Measurements from ENCODE around the gene FMNL1. TPM values are rescaled to one million over a fixed set of nuclear protein-coding genes. Genes with fewer than 3 reads are reported as not detected.

FMNL1 gene
- total and polyA plus RNA-seq, 10 of the 15 experiments (the other 5 are each of a cell fraction or from before 2014, with no cell fraction given): 3.3 to 108 (median 19.5) TPM

- no peak for DNase-seq (ENCODE audit: low read depth, low spot score)
- intact Hi-C loops (cut with micrococcal nuclease; ENCODE audit: unreplicated experiment): no loop called here
- in situ Hi-C loops (cut with MboI): no loop called here
- ChIA-PET RAD21 (ENCODE audit: unreplicated experiment) (interaction anchor here (0.8 to 10.1 kb wide), 7 partner anchors 10 to 154 kb away, joined by 3 to 225 read pairs (median 3); partner anchors contain the start of genes ACBD4, FMNL1 and MAP3K14), SMC1A (ENCODE audit: uncharacterized antibody, unreplicated experiment) (interaction anchor here (1.0 to 11.4 kb wide), 7 partner anchors 8 to 158 kb away, joined by 3 to 201 read pairs (median 5); no protein-coding TSS in a partner anchor), POLR2A (interaction anchor here (0.5 to 5.4 kb wide), 7 partner anchors 10 to 262 kb away, joined by 3 to 53 read pairs (median 7); partner anchors contain the start of genes FMNL1 and HEXIM2), CTCF (interaction anchor here (1.0 to 12.8 kb wide), 11 partner anchors 11 to 182 kb away, joined by 3 to 429 read pairs (median 4); partner anchors contain the start of genes ACBD4 and FMNL1)
- WGBS (ENCODE audit: insufficient coverage, insufficient replicate concordance, low lambda C conversion rate, missing lambda C conversion rate): 76% methylated on average over 12 of the region's 12 CpGs
- Histone ChIP-seq H3K9ac (ENCODE audit: control insufficient read depth, insufficient read depth, low read length) (no peak overlapping the region), H3K27ac (ENCODE audit: control insufficient read depth, insufficient read depth) (peak overlapping the region; percentile 46; the same call in 1 of the 2 replicates), H3K4me3 (no peak overlapping the region), H3K4me1 (ENCODE audit: control insufficient read depth, insufficient read depth, low read length) (peaks cover 46% of the 10 kb centered on the region), H2AFZ (ENCODE audit: control insufficient read depth, low read depth, low read length) (no peak overlapping the region), H3K27me3 (replicated peaks in 1 of 2; ENCODE audit: control insufficient read depth in 2 of 2, insufficient read depth in 2 of 2, low read length in 1 of 2) (no peaks in the 10 kb centered on the region), H3K4me2 (ENCODE audit: control insufficient read depth, insufficient read depth) (no peak overlapping the region), H3K36me3 (ENCODE audit: control insufficient read depth in 2 of 2, insufficient read depth in 2 of 2, low read length in 1 of 2) (peaks cover 11 to 18% of the 10 kb centered on the region in 2 experiments), H3K9me3 (replicated peaks; ENCODE audit: control insufficient read depth, insufficient read depth, low read length) (no peaks in the 10 kb centered on the region), H3K79me2 (ENCODE audit: control insufficient read depth, insufficient read depth, low read length) (peaks cover 53% of the 10 kb centered on the region), H4K20me1 (ENCODE audit: control insufficient read depth, insufficient read depth) (no peaks in the 10 kb centered on the region; the same call in 1 of the 2 replicates)
- TF ChIP-seq POLR2A (IDR thresholded peaks at IDR 0.05; ENCODE audit: low read depth, low read length): no peak
- no peak for TF ChIP-seq ZNF592 (IDR thresholded peaks at IDR 0.05)
- TF ChIP-seq ZBTB4 (CRISPR knock-in tag; IDR thresholded peaks at IDR 0.05): no peak
- TF ChIP-seq HSF1 (IDR thresholded peaks at IDR 0.05; ENCODE audit: low read depth, low read length): no peak
- no peak for TF ChIP-seq PML (IDR thresholded peaks at IDR 0.05; ENCODE audit: low read length)
- TF ChIP-seq NBN (IDR thresholded peaks at IDR 0.05): no peak
- no peak for FAIRE-seq
- BruUV-seq (replicated peaks): no TSS peak
- ATAC-seq: no peak
These were observed 9.2 kb downstream of the FMNL1 start for GRCh38 chr17:45230787-45231480.
